ENCODE results near the gene DACH1. TPM values are rescaled to one million over a fixed set of nuclear protein-coding genes. Genes with fewer than 3 reads are reported as not detected.

Gene DACH1
- total and polyA plus RNA-seq, 9 of the 15 experiments (the other 6 are each of a cell fraction or from before 2014, with no cell fraction given), result 0.04 to 0.07 (median 0.04) TPM; not detected in 2

- TF ChIP-seq, protein P1, sequence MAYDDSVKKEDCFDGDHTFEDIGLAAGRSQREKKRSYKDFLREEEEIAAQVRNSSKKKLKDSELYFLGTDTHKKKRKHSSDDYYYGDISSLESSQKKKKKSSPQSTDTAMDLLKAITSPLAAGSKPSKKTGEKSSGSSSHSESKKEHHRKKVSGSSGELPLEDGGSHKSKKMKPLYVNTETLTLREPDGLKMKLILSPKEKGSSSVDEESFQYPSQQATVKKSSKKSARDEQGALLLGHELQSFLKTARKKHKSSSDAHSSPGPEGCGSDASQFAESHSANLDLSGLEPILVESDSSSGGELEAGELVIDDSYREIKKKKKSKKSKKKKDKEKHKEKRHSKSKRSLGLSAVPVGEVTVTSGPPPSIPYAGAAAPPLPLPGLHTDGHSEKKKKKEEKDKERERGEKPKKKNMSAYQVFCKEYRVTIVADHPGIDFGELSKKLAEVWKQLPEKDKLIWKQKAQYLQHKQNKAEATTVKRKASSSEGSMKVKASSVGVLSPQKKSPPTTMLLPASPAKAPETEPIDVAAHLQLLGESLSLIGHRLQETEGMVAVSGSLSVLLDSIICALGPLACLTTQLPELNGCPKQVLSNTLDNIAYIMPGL (CRISPR knock-in tag; IDR thresholded peaks at IDR 0.05), result no peak
- TF ChIP-seq ZSCAN29 (IDR thresholded peaks at IDR 0.05) (no peak), PCBP1 (IDR thresholded peaks at IDR 0.05; ENCODE audit: low read depth, low read length, poor library complexity, severe bottlenecking) (no peak), ZNF586 (CRISPR knock-in tag; conservative IDR thresholded peaks at IDR 0.05) (no peak), PRPF4 (IDR thresholded peaks at IDR 0.05; ENCODE audit: insufficient read depth, low read depth, low read length, poor library complexity, severe bottlenecking) (no peak)
- TF ChIP-seq, protein P2, sequence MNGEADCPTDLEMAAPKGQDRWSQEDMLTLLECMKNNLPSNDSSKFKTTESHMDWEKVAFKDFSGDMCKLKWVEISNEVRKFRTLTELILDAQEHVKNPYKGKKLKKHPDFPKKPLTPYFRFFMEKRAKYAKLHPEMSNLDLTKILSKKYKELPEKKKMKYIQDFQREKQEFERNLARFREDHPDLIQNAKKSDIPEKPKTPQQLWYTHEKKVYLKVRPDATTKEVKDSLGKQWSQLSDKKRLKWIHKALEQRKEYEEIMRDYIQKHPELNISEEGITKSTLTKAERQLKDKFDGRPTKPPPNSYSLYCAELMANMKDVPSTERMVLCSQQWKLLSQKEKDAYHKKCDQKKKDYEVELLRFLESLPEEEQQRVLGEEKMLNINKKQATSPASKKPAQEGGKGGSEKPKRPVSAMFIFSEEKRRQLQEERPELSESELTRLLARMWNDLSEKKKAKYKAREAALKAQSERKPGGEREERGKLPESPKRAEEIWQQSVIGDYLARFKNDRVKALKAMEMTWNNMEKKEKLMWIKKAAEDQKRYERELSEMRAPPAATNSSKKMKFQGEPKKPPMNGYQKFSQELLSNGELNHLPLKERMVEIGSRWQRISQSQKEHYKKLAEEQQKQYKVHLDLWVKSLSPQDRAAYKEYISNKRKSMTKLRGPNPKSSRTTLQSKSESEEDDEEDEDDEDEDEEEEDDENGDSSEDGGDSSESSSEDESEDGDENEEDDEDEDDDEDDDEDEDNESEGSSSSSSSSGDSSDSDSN (IDR thresholded peaks at IDR 0.05; ENCODE audit: borderline replicate concordance in 1 of 2, low read depth in 2 of 2, low read length in 2 of 2), result no peak
- TF ChIP-seq, protein P3, sequence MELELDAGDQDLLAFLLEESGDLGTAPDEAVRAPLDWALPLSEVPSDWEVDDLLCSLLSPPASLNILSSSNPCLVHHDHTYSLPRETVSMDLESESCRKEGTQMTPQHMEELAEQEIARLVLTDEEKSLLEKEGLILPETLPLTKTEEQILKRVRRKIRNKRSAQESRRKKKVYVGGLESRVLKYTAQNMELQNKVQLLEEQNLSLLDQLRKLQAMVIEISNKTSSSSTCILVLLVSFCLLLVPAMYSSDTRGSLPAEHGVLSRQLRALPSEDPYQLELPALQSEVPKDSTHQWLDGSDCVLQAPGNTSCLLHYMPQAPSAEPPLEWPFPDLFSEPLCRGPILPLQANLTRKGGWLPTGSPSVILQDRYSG (tag; conservative IDR thresholded peaks at IDR 0.05; ENCODE audit: low read depth), result no peak
- TF ChIP-seq, protein P4, sequence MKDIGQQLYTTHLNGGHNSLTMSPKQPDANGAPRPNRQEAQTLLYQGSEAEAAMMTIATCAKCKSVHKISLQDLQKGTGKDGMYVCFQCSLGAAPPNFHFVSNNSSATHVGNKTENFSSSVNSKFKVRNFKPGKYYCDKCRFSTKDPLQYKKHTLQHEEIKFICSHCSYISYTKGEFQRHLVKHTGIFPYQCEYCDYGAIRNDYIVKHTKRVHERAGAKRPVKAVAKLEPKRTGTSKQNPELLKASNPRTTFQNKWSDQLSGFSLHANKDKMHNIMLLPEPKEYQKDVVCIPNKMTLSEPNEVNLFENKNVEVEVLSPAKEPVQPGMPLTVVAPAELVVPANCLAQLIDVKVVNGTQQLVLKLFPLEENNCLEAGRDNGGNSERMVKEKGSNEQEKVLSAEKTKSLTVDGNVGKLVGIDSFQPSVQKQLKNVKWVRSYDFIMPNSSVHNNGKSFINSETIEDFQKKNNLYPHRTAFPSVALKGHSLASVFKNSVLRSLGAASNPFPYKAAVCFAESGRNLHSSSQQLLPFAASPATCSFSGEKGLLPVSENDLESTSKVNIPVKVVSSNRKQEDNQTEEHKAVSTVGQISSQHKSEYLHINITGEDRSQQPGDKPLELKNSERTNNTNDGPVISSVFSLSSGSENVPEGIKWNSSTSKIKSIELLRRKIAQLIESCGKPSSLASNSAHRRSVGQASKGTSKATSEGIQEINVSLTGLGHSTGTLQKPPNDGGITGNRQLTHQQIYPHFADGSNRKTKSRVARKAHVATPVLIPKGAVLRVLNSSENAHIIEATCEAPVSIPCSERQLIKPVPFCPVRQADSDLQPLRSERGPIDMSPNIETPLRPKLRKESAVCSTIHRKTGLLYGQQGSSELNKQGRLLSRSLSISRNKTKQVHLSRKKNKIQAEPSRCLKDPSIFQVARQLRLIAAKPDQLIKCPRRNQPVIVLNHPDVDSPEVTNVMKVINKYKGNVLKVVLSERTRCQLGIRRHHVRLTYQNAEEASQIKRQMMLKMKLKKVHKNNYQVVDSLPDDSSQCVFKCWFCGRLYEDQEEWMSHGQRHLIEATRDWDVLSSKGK (CRISPR knock-in tag; IDR thresholded peaks at IDR 0.05), result no peak
Observed at GRCh38 chr13:71461892-71462291, 405.1 kb downstream of the DACH1 start (continued).

Data from K562 (cell line).